ENCODE data around the gene RNF17. TPM values are rescaled to one million over a fixed set of nuclear protein-coding genes. Genes with fewer than 3 reads are reported as not detected.

The RNF17 gene
- total RNA-seq, 4 donors from 2014 or later: 0.21 to 2.0 TPM; not detected in 2

DNA sequence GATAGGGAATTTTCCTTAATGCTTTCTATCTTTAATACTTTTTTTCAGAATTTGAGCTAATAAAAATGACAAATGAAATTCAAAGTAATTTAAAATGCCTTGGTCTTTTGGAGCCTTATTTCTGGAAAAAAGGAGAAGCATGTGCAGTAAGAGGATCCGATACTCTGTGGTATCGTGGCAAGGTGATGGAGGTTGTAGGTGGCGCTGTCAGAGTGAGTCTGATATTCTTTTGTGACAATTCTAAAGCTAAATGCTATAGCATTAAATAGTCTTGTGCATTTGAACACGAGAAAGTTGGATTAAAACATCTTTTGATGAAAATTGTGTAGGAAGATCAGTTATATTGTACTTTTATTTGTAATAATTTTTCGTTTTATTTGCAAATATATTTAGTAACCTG is 95.0 kb downstream of the RNF17 start:
- Histone ChIP-seq H3K27me3 (no peaks in the 10 kb centered on the region), H3K4me1 (no peaks in the 10 kb centered on the region), H3K4me3 (no peak overlapping the region), H3K36me3 (no peaks in the 10 kb centered on the region), H3K27ac (no peak overlapping the region), H3K9me3 (no peaks in the 10 kb centered on the region)
- WGBS, 2 donors: 80% methylated on average over 5 of the region's 5 CpGs
- no peak for DNase-seq (ENCODE audit: low spot score in 2 of 2)
- TF ChIP-seq POLR2A (IDR thresholded peaks at IDR 0.05) (no peak), EP300 (IDR thresholded peaks at IDR 0.05) (no peak)
- TF ChIP-seq, protein P1, sequence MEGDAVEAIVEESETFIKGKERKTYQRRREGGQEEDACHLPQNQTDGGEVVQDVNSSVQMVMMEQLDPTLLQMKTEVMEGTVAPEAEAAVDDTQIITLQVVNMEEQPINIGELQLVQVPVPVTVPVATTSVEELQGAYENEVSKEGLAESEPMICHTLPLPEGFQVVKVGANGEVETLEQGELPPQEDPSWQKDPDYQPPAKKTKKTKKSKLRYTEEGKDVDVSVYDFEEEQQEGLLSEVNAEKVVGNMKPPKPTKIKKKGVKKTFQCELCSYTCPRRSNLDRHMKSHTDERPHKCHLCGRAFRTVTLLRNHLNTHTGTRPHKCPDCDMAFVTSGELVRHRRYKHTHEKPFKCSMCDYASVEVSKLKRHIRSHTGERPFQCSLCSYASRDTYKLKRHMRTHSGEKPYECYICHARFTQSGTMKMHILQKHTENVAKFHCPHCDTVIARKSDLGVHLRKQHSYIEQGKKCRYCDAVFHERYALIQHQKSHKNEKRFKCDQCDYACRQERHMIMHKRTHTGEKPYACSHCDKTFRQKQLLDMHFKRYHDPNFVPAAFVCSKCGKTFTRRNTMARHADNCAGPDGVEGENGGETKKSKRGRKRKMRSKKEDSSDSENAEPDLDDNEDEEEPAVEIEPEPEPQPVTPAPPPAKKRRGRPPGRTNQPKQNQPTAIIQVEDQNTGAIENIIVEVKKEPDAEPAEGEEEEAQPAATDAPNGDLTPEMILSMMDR (IDR thresholded peaks at IDR 0.05): no peak

- Histone ChIP-seq H3K4me1 (no peaks in the 10 kb centered on the region), H3K27me3 (no peaks in the 10 kb centered on the region), H3K36me3 (no peaks in the 10 kb centered on the region), H3K9me3 (no peaks in the 10 kb centered on the region), H3K4me3 (no peak overlapping the region), H3K27ac (no peak overlapping the region)
- WGBS, 2 donors: 62 to 76% methylated on average over 4 of the region's 4 CpGs
- no peak for DNase-seq (ENCODE audit: low spot score in 2 of 2)
- TF ChIP-seq POLR2A (IDR thresholded peaks at IDR 0.05) (no peak), EP300 (IDR thresholded peaks at IDR 0.05) (no peak)
- TF ChIP-seq, protein P1 (IDR thresholded peaks at IDR 0.05): no peak
Observed at GRCh38 chr13:24860770-24861169, 96.8 kb downstream of the RNF17 start.

DNA sequence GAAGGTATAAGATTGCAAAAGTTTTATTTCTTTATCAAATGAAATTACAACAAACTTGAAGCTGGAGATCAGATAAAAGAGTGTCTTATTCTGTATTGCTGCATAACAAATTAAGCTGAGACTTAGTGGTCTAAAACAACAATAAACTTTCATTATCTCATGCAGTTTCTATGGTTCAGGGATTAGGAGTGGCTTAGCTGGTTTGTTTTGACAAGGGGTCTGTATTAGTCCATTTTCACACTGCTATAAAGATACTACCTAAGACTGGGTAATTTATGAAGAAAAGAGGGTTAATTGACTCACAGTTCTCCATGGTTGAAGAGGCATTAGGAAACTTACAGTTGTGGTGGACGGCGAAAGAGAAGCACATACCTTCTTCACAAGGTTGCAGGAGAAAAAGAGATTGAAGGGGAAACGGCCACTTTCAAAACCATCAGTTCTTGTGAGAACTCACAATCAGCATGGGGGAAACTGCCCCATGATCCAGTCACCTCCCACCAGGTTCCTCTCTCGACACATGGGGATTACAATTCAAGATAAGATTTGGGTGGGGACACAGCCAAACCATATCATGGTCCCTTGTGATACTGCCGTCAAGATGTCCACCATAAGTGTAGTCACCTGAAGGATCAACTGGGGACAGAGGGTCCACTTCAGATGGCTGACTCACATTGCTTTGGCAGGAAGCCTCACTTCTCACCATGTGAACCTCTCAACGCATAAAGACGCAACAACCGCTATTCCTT is 97.8 kb downstream of the RNF17 start:
- H3K27ac ChIP-seq: no peak overlapping the region
- no peaks in the 10 kb centered on the region for H3K27me3 ChIP-seq
- H3K4me1 ChIP-seq: no peaks in the 10 kb centered on the region
- no peak overlapping the region for H3K4me3 ChIP-seq
- no peaks in the 10 kb centered on the region for H3K9me3 ChIP-seq
- DNase-seq (ENCODE audit: low spot score in 2 of 2): no peak
- TF ChIP-seq, protein P1 (IDR thresholded peaks at IDR 0.05): no peak
- no peak for TF ChIP-seq EP300 (IDR thresholded peaks at IDR 0.05)
- no peak for TF ChIP-seq POLR2A (IDR thresholded peaks at IDR 0.05)
- H3K36me3 ChIP-seq: no peaks in the 10 kb centered on the region
- WGBS, 2 donors: 84 to 91% methylated on average over 8 of the region's 8 CpGs

- no peak for TF ChIP-seq POLR2A (IDR thresholded peaks at IDR 0.05)
- TF ChIP-seq EP300 (IDR thresholded peaks at IDR 0.05): no peak
- TF ChIP-seq, protein P1 (IDR thresholded peaks at IDR 0.05): no peak
- Histone ChIP-seq H3K36me3 (no peaks in the 10 kb centered on the region), H3K4me3 (no peak overlapping the region), H3K27ac (no peak overlapping the region), H3K27me3 (no peaks in the 10 kb centered on the region), H3K4me1 (no peaks in the 10 kb centered on the region), H3K9me3 (no peaks in the 10 kb centered on the region)
- WGBS, 2 donors: 76 to 81% methylated on average over 9 of the region's 9 CpGs
- DNase-seq (ENCODE audit: low spot score in 2 of 2): no peak
Observed at GRCh38 chr13:24863748-24864540, 100.0 kb downstream of the RNF17 start.

- Histone ChIP-seq H3K36me3 (no peaks in the 10 kb centered on the region), H3K9me3 (no peaks in the 10 kb centered on the region), H3K4me1 (no peaks in the 10 kb centered on the region), H3K4me3 (no peak overlapping the region), H3K27me3 (no peaks in the 10 kb centered on the region), H3K27ac (no peak overlapping the region)
- no peak for TF ChIP-seq POLR2A (IDR thresholded peaks at IDR 0.05)
- TF ChIP-seq, protein P1 (IDR thresholded peaks at IDR 0.05): no peak
- TF ChIP-seq EP300 (IDR thresholded peaks at IDR 0.05): no peak
- no peak for DNase-seq (ENCODE audit: low spot score in 2 of 2)
- WGBS, 2 donors: 94 to 97% methylated on average over 2 of the region's 2 CpGs
Observed at GRCh38 chr13:24864579-24864978, 100.6 kb downstream of the RNF17 start.
